A549 (cell line): ENCODE data around the gene TSG101.

Source experiments
- PHF8 ChIP-seq: fragments of 200-600 bp; sonication (generic); IDR thresholded peaks from 2 replicates; pipeline ENCODE4 v1.6.1; 2016; ENCODE audit warnings: low read depth, mild to moderate bottlenecking, antibody characterized with exemption, moderate library complexity, borderline replicate concordance
- TF ChIP-seq, protein P1 (sequence below): fragments of >200 bp; sonication (Bioruptor Twin); formaldehyde crosslinking; IDR thresholded peaks from 3 replicates; pipeline ENCODE4 v1.5.1; 2016

- TF ChIP-seq, protein P1, sequence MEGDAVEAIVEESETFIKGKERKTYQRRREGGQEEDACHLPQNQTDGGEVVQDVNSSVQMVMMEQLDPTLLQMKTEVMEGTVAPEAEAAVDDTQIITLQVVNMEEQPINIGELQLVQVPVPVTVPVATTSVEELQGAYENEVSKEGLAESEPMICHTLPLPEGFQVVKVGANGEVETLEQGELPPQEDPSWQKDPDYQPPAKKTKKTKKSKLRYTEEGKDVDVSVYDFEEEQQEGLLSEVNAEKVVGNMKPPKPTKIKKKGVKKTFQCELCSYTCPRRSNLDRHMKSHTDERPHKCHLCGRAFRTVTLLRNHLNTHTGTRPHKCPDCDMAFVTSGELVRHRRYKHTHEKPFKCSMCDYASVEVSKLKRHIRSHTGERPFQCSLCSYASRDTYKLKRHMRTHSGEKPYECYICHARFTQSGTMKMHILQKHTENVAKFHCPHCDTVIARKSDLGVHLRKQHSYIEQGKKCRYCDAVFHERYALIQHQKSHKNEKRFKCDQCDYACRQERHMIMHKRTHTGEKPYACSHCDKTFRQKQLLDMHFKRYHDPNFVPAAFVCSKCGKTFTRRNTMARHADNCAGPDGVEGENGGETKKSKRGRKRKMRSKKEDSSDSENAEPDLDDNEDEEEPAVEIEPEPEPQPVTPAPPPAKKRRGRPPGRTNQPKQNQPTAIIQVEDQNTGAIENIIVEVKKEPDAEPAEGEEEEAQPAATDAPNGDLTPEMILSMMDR, result no peak
- no peak for TF ChIP-seq PHF8
Measured at GRCh38 chr11:18452927-18453326, 73.8 kb downstream of the TSG101 start.
